Retinal pigment epithelial cell (primary cell): ENCODE data around the gene USP17L30.
"Not testable (repeated sequence)": the region's sequence is repeated elsewhere in the genome, so short reads cannot be mapped to it uniquely, and the experiment has no call there.

ENCODE experiments used
- DNase-seq: peaks from one replicate; pipeline ENCODE4 v3.0.0-alpha.2; 2010; ENCODE audit warnings: low read depth
- H3K4me3 ChIP-seq: 2 replicates; pipeline ENCODE4 v1.5.1; 2011; ENCODE audit warnings: mild to moderate bottlenecking, low read length, control low read depth, moderate library complexity
- CTCF ChIP-seq: conservative IDR thresholded peaks from 2 replicates; pipeline ENCODE4 v1.5.1; 2011; ENCODE audit warnings: low read depth, low read length, control low read depth, inconsistent platforms

USP17L30 gene

GRCh38 chr4:9362829-9363228 lies at the start of gene USP17L30:
Gene USP17L30 (plus strand): TSS chr4:9363129. CDS start chr4:9363129, 0 bp downstream.
- not testable (repeated sequence) for DNase-seq

GRCh38 chr4:9324191-9324590 lies 38.7 kb upstream of the USP17L30 start:
- H3K4me3 ChIP-seq, DNase-seq: not testable (repeated sequence)

More at GRCh38 chr4:9362829-9363228, at the start of gene USP17L30:
- not testable (repeated sequence) for H3K4me3 ChIP-seq

DNA sequence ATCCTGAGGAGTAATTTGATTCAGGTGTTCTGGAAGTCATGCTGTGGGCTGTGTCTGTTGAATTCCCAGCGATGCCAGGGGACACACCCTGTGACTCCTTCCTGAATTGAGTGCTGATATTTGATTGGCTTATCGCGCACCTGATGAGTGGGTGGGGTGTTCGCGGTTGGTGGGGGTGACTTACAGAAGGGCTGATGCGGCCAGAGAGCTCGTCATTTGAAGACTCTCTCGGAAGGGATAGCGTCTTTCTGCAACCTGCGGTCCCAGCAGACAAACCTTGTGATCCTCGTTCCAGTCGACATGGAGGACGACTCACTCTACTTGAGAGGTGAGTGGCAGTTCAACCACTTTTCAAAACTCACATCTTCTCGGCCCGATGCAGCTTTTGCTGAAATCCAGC lies 38.1 kb upstream of the USP17L30 start, which contains the start of gene USP17L24:
Gene USP17L24 (plus strand): TSS at position 301 of the 400 bp plus-strand sequence. CDS start 0 bp downstream, at position 301.
- not testable (repeated sequence) for H3K4me3 ChIP-seq

GRCh38 chr4:9329611-9330010 lies 33.3 kb upstream of the USP17L30 start, which contains the start of gene USP17L25:
Gene USP17L25 (plus strand): TSS chr4:9329911. CDS start chr4:9329911, 0 bp downstream.
- not testable (repeated sequence) for H3K4me3 ChIP-seq, DNase-seq

More for the DNA sequence above, 38.1 kb upstream of the USP17L30 start, which contains the start of gene USP17L24:
- not testable (repeated sequence) for DNase-seq

DNA sequence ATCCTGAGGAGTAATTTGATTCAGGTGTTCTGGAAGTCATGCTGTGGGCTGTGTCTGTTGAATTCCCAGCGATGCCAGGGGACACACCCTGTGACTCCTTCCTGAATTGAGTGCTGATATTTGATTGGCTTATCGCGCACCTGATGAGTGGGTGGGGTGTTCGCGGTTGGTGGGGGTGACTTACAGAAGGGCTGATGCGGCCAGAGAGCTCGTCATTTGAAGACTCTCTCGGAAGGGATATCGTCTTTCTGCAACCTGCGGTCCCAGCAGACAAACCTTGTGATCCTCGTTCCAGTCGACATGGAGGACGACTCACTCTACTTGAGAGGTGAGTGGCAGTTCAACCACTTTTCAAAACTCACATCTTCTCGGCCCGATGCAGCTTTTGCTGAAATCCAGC lies 28.6 kb upstream of the USP17L30 start, which contains the start of gene USP17L26:
Gene USP17L26 (plus strand): TSS at position 301 of the 400 bp plus-strand sequence. CDS start 0 bp downstream, at position 301.
- not testable (repeated sequence) for DNase-seq, H3K4me3 ChIP-seq

- not testable (repeated sequence) for H3K4me3 ChIP-seq, DNase-seq
Observed at GRCh38 chr4:9339103-9339502, 23.8 kb upstream of the USP17L30 start, which contains the start of gene USP17L5. Gene USP17L5 (plus strand): TSS chr4:9339403. CDS start chr4:9339403, 0 bp downstream.

GRCh38 chr4:9343848-9344247 lies 19.1 kb upstream of the USP17L30 start, which contains the start of gene USP17L27:
Gene USP17L27 (plus strand): TSS chr4:9344148. CDS start chr4:9344148, 0 bp downstream.
- not testable (repeated sequence) for DNase-seq, H3K4me3 ChIP-seq

DNA sequence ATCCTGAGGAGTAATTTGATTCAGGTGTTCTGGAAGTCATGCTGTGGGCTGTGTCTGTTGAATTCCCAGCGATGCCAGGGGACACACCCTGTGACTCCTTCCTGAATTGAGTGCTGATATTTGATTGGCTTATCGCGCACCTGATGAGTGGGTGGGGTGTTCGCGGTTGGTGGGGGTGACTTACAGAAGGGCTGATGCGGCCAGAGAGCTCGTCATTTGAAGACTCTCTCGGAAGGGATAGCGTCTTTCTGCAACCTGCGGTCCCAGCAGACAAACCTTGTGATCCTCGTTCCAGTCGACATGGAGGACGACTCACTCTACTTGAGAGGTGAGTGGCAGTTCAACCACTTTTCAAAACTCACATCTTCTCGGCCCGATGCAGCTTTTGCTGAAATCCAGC lies 14.3 kb upstream of the USP17L30 start, which contains the start of gene USP17L28:
Gene USP17L28 (plus strand): TSS at position 301 of the 400 bp plus-strand sequence. CDS start 0 bp downstream, at position 301.
- not testable (repeated sequence) for DNase-seq, H3K4me3 ChIP-seq

DNA sequence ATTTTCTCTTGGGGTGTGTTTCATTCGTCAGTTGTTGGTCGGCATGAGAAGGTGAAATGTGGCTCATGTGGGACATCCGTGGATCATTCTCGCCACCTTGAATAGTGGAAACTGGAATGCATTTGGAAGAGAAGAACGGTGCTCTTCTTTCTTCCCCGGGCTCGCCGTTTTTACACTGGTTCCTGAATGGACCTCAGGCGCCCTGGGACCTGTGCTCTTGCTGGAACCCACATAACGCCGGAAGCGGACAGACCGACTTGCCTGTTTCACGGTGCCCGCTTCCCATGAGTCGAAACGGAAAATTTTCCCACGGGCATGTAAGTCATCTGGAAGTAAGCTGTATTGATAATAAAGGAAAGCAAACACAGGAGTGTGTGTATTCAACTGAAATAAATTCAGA lies 12.1 kb upstream of the USP17L30 start:
- not testable (repeated sequence) for H3K4me3 ChIP-seq, DNase-seq

DNA sequence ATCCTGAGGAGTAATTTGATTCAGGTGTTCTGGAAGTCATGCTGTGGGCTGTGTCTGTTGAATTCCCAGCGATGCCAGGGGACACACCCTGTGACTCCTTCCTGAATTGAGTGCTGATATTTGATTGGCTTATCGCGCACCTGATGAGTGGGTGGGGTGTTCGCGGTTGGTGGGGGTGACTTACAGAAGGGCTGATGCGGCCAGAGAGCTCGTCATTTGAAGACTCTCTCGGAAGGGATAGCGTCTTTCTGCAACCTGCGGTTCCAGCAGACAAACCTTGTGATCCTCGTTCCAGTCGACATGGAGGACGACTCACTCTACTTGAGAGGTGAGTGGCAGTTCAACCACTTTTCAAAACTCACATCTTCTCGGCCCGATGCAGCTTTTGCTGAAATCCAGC lies 9.6 kb upstream of the USP17L30 start, which contains the start of gene USP17L29:
Gene USP17L29 (plus strand): TSS at position 301 of the 400 bp plus-strand sequence. CDS start 0 bp downstream, at position 301.
- not testable (repeated sequence) for H3K4me3 ChIP-seq, DNase-seq

DNA sequence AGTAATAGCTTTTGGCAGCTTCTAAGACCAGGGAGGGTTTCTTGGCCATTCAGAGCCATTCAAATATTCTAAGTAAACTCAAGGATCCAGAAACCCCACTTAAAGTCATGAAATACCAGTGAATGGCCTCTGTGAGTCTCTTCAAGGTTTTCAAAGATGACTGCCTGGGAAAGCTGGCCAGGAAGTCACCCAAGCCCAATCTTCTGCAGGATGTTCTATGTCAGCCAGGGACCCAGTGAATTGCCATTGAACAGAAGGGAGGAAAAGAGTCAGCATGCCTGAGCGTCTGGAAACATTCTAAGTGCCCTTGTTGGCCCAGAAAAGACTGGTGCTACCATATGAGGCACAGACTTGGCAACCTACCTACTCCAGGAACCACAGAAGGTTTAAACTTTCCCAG lies 17.0 kb downstream of the USP17L30 start:
- not testable (repeated sequence) for DNase-seq, H3K4me3 ChIP-seq

DNA sequence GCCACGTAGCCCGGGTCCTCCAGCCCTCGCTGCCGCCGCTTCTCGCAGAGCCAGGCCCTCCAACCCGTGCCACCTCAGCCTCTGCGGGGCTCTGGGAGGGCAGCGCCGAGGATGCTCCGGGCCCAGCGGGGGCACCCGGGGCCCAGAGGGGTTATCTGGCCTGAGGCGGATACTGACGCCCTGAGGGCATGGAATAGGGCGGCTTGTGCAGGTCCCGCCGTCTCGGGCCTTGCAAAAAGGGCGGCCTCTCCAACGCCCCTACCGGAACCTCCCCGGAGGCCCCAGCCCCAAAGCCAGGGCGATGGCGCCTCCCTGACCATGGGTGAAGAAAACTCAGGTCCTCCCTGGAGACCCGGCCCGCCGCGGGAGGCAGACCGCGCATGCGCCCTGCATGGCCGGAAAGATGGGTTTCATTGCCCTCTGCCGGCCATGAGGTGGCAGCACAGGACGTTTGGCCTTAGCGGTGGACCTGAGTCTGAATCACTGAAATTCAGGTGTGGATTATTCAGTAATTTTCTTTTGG lies 18.1 kb downstream of the USP17L30 start:
- peak; percentile 22 for TF ChIP-seq CTCF
- DNase-seq, result not testable (repeated sequence)
- H3K4me3 ChIP-seq, result peak overlapping the region; percentile 21

GRCh38 chr4:9384126-9384525 lies 21.2 kb downstream of the USP17L30 start:
- H3K4me3 ChIP-seq, result no peak overlapping the region
- no peak for TF ChIP-seq CTCF
- DNase-seq, result no peak

GRCh38 chr4:9389001-9389400 lies 26.1 kb downstream of the USP17L30 start:
- H3K4me3 ChIP-seq, DNase-seq: not testable (repeated sequence)

DNA sequence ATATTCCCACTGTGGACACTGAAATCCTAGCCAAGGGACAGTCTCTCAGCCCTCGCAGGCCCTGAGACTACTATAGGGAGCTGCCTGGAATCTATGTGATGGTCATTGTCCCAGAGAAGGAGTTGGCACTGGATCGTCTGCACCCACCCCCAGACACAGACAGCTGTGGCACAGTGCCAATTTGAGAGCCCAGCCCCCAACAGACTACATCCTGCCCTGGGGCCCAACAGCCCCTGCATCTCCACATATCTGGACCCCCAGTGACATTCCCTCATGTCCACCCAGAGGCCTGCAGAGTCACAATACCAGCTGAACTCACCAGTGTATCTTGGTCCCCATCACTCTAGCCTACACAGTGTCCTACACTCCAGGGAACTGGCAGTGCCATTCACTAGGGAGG lies 42.8 kb downstream of the USP17L30 start:
- DNase-seq, H3K4me3 ChIP-seq: not testable (repeated sequence)

GRCh38 chr4:9406491-9406890 lies 43.6 kb downstream of the USP17L30 start:
- not testable (repeated sequence) for DNase-seq, H3K4me3 ChIP-seq
